DND-41 (cell line): Measurements from ENCODE around the gene C1orf174.

ENCODE experiments used
- ATAC-seq: fragments of 200-7000 bp; cut with Tn5 transposase; 3 replicates; pipeline ENCODE4 v1.9.1; 2021; ENCODE audit warnings: low read depth; ENCODE audit not compliant: insufficient read depth
- DNase-seq: peaks from one replicate; pipeline ENCODE4 v3.0.0-alpha.2; 2020
- H2AFZ ChIP-seq: 2 replicates; pipeline ENCODE4 v1.6.0; 2012; ENCODE audit warnings: low read depth, low read length
- H3K27ac ChIP-seq: 2 replicates; pipeline ENCODE4 v1.5.1; 2012; ENCODE audit warnings: low read length, inconsistent platforms
- H3K27me3 ChIP-seq: fragments of 200-600 bp; sonication (generic); 2 replicates; pipeline ENCODE4 v1.6.0; 2012; ENCODE audit warnings: low read length, mild to moderate bottlenecking, inconsistent platforms; ENCODE audit not compliant: insufficient read depth, poor library complexity
- H3K36me3 ChIP-seq: 2 replicates; pipeline ENCODE4 v1.5.1; 2012; ENCODE audit warnings: low read length, inconsistent platforms; ENCODE audit not compliant: insufficient read depth
- H3K4me1 ChIP-seq: 2 replicates; pipeline ENCODE4 v1.5.1; 2012; ENCODE audit warnings: mild to moderate bottlenecking, low read length; ENCODE audit not compliant: insufficient read depth
- H3K4me2 ChIP-seq: 2 replicates; pipeline ENCODE4 v1.6.0; 2012; ENCODE audit warnings: mild to moderate bottlenecking, moderate library complexity, low read length, inconsistent platforms; ENCODE audit not compliant: insufficient read depth
- H3K4me3 ChIP-seq, 2 experiments: fragments of 200-600 bp in 1 of 2; shearing (Covaris generic) in 1 of 2; 2 replicates each; pipeline ENCODE4 v1.5.1; 2012 to 2016; ENCODE audit warnings: inconsistent platforms in 2 of 2, low read length in 2 of 2, mild to moderate bottlenecking in 2 of 2, low read depth in 1 of 2, moderate library complexity in 1 of 2
- H3K79me2 ChIP-seq: 2 replicates; pipeline ENCODE4 v1.6.0; 2012; ENCODE audit warnings: low read length, inconsistent platforms; ENCODE audit not compliant: insufficient read depth
- H3K9ac ChIP-seq: 2 replicates; pipeline ENCODE4 v1.6.0; 2012; ENCODE audit warnings: low read depth, mild to moderate bottlenecking, inconsistent platforms, low read length, moderate library complexity
- H3K9me3 ChIP-seq: 2 replicates; pipeline ENCODE4 v1.5.1; 2012; ENCODE audit warnings: low read length, moderate library complexity, mild to moderate bottlenecking, inconsistent platforms; ENCODE audit not compliant: insufficient read depth, severe bottlenecking
- H4K20me1 ChIP-seq: 2 replicates; pipeline ENCODE4 v1.6.0; 2012; ENCODE audit warnings: low read length; ENCODE audit not compliant: insufficient read depth
- CTCF ChIP-seq: IDR thresholded peaks from 2 replicates; pipeline ENCODE4 v1.5.1; 2012; ENCODE audit warnings: borderline replicate concordance, low read length, moderate library complexity, mild to moderate bottlenecking; ENCODE audit not compliant: poor library complexity, severe bottlenecking; ENCODE audit errors: extremely low read depth
- EZH2 ChIP-seq: IDR thresholded peaks from 3 replicates; pipeline ENCODE4 v1.6.1; 2012; ENCODE audit warnings: borderline replicate concordance, low read depth, mild to moderate bottlenecking, moderate library complexity, low read length, inconsistent platforms; ENCODE audit not compliant: severe bottlenecking

C1orf174 gene

GRCh38 chr1:3902571-3903091 is 2.6 kb upstream of the C1orf174 start:
- peaks cover 3% of the 10 kb centered on the region; the same call in 1 of the 2 replicates for H4K20me1 ChIP-seq
- TF ChIP-seq CTCF (no peak), EZH2 (no peak)
- H3K79me2 ChIP-seq: peaks cover 24% of the 10 kb centered on the region
- H3K9me3 ChIP-seq: peaks cover 5% of the 10 kb centered on the region
- H3K27me3 ChIP-seq: no peaks in the 10 kb centered on the region
- peak overlapping the region; percentile 89 for H3K27ac ChIP-seq
- DNase-seq: peak; percentile 25
- peak overlapping the region; percentile 13; the same call in 1 of the 2 replicates for H2AFZ ChIP-seq
- H3K4me1 ChIP-seq: peaks cover 62% of the 10 kb centered on the region
- no peak for ATAC-seq
- H3K4me2 ChIP-seq: peak overlapping the region; percentile 49
- peaks cover 7% of the 10 kb centered on the region; the same call in 1 of the 2 replicates for H3K36me3 ChIP-seq
- 0 out of 4 replicates have a peak overlapping the region, but pooled peaks of 1 of the 2 experiments have one; percentile 21 for H3K4me3 ChIP-seq
- peak overlapping the region; percentile 30 for H3K9ac ChIP-seq

GRCh38 chr1:3902111-3902511 is 2.0 kb upstream of the C1orf174 start:
- H3K4me2 ChIP-seq: peak overlapping the region; percentile 22; the same call in 1 of the 2 replicates
- ATAC-seq (no peak), DNase-seq (peak; percentile 50)
- peak overlapping the region; percentile 89 for H3K27ac ChIP-seq
- no peak for TF ChIP-seq CTCF
- no peak for TF ChIP-seq EZH2
- peaks cover 7% of the 10 kb centered on the region; the same call in 1 of the 2 replicates for H3K36me3 ChIP-seq
- peaks cover 5% of the 10 kb centered on the region for H3K9me3 ChIP-seq
- H3K4me1 ChIP-seq: peaks cover 64% of the 10 kb centered on the region
- H3K9ac ChIP-seq: peak overlapping the region; percentile 30; the same call in 1 of the 2 replicates
- peaks cover 3% of the 10 kb centered on the region; the same call in 1 of the 2 replicates for H4K20me1 ChIP-seq
- no peak overlapping the region for H3K4me3 ChIP-seq
- peaks cover 30% of the 10 kb centered on the region for H3K79me2 ChIP-seq
- no peaks in the 10 kb centered on the region for H3K27me3 ChIP-seq
- H2AFZ ChIP-seq: no peak overlapping the region

- H4K20me1 ChIP-seq: peaks cover 14% of the 10 kb centered on the region
- H3K4me3 ChIP-seq: peak overlapping the region; percentile 15 to 96; a peak in 3 of 4 replicates
- H3K4me2 ChIP-seq: peak overlapping the region; percentile 100
- peaks cover 68% of the 10 kb centered on the region for H3K4me1 ChIP-seq
- H3K79me2 ChIP-seq: peaks cover 40% of the 10 kb centered on the region
- peaks cover 13% of the 10 kb centered on the region for H3K36me3 ChIP-seq
- no peak for ATAC-seq
- peak overlapping the region; percentile 98 for H3K27ac ChIP-seq
- no peaks in the 10 kb centered on the region for H3K27me3 ChIP-seq
- DNase-seq: no peak
- H3K9me3 ChIP-seq: peaks cover 5% of the 10 kb centered on the region
- TF ChIP-seq CTCF (no peak), EZH2 (no peak)
- peak overlapping the region; percentile 94 for H2AFZ ChIP-seq
- peak overlapping the region; percentile 94 for H3K9ac ChIP-seq
Observed at GRCh38 chr1:3900969-3901529, 977 bp upstream of the C1orf174 start.
